Transverse colon (tissue), 4 donors: ENCODE results near the gene TMEM107.

Experiments
- CTCF ChIP-seq, 5 experiments: fragments of 200-600 bp in 3 of 5; fragments of 450-650 bp in 2 of 5; sonication (generic) in 3 of 5; IDR thresholded peaks; 1 replicate in 2 of 5; 2 replicates in 3 of 5; pipeline ENCODE4 v1.5.1; 2016 to 2017; ENCODE audit warnings: antibody characterized with exemption in 5 of 5, inconsistent platforms in 3 of 5, mild to moderate bottlenecking in 2 of 5, moderate library complexity in 1 of 5
- EP300 ChIP-seq: sonication (generic); formaldehyde crosslinking; IDR thresholded peaks from one replicate; pipeline ENCODE4 v1.6.1; 2017; ENCODE audit warnings: antibody characterized with exemption, low read depth
- POLR2A ChIP-seq: fragments of 450-650 bp; IDR thresholded peaks from one replicate; pipeline ENCODE4 v1.6.1; 2016; ENCODE audit warnings: antibody characterized with exemption, mild to moderate bottlenecking, moderate library complexity
- POLR2AphosphoS5 ChIP-seq, 3 donors: sonication (generic); formaldehyde crosslinking; IDR thresholded peaks; one replicate each; pipeline ENCODE4 v1.6.1; 2016; ENCODE audit warnings: antibody characterized with exemption in 3 of 3

GRCh38 chr17:8158267-8159031, 17.7 kb downstream of the TMEM107 start:
- peak; percentile 91 to 99 (median 96) for TF ChIP-seq CTCF (IDR thresholded peaks at IDR 0.05)
- no peak for TF ChIP-seq EP300
- TF ChIP-seq POLR2AphosphoS5 (IDR thresholded peaks at IDR 0.05) = peak in 2 of 3 donors; percentile 68 to 77
- peak; percentile 35 for TF ChIP-seq POLR2A
